Activated effector memory CD4-positive, alpha-beta T cell treated with anti-CD3 and anti-CD28 coated beads, Interleukin-2, amount 50 U/mL, for 16 hours (primary cell): Measurements from ENCODE around the gene INTS2.
"Not testable (repeated sequence)": the region's sequence is repeated elsewhere in the genome, so short reads cannot be mapped to it uniquely, and the experiment has no call there.

Experiments used
- DNase-seq: peaks from one replicate; pipeline ENCODE4 v3.0.0-alpha.2; 2020

The INTS2 gene, protein sequence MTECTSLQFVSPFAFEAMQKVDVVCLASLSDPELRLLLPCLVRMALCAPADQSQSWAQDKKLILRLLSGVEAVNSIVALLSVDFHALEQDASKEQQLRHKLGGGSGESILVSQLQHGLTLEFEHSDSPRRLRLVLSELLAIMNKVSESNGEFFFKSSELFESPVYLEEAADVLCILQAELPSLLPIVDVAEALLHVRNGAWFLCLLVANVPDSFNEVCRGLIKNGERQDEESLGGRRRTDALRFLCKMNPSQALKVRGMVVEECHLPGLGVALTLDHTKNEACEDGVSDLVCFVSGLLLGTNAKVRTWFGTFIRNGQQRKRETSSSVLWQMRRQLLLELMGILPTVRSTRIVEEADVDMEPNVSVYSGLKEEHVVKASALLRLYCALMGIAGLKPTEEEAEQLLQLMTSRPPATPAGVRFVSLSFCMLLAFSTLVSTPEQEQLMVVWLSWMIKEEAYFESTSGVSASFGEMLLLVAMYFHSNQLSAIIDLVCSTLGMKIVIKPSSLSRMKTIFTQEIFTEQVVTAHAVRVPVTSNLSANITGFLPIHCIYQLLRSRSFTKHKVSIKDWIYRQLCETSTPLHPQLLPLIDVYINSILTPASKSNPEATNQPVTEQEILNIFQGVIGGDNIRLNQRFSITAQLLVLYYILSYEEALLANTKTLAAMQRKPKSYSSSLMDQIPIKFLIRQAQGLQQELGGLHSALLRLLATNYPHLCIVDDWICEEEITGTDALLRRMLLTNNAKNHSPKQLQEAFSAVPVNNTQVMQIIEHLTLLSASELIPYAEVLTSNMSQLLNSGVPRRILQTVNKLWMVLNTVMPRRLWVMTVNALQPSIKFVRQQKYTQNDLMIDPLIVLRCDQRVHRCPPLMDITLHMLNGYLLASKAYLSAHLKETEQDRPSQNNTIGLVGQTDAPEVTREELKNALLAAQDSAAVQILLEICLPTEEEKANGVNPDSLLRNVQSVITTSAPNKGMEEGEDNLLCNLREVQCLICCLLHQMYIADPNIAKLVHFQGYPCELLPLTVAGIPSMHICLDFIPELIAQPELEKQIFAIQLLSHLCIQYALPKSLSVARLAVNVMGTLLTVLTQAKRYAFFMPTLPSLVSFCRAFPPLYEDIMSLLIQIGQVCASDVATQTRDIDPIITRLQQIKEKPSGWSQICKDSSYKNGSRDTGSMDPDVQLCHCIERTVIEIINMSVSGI

DNA sequence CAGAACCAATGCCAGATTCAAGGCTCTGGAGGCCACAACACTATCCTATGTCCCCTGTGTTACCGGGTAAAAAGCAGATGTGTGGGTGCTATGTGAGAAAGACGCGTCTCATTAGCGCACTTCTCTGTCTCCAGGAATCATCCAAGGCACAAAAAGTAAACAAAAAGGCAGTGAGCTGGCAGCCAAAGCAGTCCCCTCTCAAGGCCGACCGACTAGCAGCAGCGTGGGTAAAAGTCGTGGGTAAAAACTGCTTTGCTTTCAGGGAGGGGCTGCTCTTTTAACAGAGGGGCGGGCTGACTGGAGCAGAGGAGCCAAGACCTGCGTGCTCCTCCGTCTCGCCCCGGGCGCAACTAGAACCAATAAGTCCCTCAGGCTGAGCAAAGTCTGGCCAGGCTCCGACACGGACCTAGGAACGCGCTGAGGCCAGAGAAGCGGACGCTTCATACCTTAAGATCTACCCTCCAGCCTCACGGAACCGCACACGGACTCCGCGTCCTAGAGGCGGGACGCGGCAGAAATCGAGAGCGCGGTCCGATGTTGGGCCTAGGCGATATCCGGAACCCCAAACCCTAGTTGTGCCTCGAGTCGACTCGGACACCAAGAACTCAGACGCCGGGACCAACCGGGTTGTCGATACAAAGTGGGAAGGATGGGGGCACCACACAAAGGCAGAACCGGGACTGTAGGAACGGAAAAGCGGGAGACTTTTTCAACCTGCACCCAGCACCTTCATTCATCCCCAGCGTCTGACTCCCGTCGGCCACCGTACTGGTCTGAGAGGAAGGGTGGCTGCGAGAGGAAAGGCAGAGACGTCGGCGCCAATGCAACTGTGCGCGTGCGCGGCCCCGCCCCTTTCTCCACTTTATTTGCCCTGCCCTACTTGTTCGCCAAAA lies at the start of gene INTS2:
INTS2 (minus strand) TSS at position 775 of the 893 bp plus-strand sequence. CDS start 1,338 bp downstream, outside the sequence.
- DNase-seq = peak; percentile 98

DNA sequence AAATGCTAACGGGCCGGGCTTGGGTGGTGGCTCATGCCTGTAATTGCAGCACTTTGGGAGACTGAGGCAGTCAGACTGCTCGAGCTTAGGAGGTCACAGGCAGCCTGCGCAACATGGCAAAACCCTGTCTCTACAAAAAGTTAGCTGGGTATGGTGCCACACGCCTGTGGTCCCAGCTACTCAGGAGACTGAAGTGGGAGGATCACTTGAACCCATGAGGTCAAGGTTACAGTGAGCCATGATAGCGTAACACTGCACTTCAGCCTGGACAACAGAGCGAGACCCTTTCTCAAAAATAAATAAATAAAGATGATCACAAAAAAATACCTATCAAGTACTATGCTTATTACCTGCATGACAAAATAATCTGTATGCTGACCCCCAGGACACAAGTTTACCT lies 46.3 kb upstream of the INTS2 start:
- DNase-seq = no peak

DNA sequence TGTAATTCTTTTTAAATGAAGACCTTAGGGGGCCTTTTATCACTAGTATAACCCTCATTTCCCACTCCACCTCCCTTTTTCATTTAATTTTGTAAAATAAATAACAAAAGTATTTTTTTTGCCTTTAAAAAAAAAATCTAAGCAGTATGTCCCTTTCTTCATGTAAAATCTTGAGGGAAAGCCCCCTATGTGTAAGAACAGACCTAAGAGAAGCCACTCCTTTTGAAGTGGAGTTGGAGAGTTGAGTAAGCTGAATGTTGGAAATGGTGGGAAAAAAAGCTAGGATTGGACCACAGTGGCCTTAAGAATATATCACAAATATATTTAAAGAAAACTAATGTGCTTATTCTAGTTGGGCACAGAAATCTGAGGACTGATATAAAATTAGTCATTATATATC lies 44.5 kb upstream of the INTS2 start:
- DNase-seq = no peak

DNA sequence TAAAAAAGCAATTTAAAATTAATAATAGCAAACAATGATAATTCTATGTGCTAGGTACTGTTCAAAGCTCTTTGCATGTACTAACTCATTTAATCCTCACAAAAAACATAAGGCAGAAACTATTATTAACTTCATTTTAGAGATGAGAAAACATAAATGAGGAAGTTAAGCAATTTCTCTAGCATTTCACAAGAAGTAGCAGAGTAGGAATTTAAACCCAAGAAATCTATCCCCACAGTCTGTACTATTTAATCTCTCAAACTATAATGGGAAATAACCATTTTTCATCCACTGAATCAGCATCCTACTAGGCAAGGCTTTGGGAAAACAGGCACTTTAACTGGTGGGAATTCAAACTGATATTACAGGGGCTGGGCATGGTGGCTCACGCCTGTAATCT lies 42.2 kb upstream of the INTS2 start:
- no peak for DNase-seq

DNA sequence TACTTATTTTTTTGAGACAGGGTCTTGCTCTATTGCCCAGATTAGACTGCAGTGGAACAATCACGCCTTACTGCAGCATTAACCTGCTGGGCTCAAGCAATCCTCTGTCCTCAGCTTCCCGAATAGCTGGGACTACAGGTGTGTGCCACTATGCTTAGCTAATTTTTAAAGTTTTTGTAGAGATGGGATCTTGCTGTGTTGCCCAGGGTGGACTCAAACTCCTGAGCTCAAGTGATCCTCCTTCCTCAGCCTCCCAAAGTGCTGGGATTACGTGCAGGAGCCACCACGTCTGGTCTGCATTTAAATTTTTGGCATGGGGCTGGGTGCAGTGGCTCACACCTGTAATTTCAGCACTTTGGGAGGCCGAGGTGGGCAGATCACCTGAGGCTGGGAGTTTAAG lies 41.0 kb upstream of the INTS2 start:
- no peak for DNase-seq

DNA sequence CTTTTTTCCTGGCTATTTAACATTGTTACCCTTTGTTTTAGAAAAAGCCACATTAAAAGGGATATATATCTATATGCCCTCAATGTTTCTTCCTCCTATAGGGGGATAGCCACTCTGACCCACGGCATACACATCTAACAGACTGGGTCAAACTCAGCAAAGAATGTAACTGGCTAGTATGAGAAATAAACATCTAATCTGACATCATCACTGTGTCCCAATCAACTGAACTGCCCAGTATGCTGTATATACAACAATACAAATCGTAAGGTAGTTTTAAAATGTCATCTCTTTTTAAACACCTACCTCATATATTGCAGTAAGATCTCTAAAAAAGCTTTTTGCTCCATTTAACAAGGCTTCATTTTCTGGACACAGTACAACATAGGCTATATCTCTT lies 39.9 kb upstream of the INTS2 start:
- DNase-seq = no peak

DNA sequence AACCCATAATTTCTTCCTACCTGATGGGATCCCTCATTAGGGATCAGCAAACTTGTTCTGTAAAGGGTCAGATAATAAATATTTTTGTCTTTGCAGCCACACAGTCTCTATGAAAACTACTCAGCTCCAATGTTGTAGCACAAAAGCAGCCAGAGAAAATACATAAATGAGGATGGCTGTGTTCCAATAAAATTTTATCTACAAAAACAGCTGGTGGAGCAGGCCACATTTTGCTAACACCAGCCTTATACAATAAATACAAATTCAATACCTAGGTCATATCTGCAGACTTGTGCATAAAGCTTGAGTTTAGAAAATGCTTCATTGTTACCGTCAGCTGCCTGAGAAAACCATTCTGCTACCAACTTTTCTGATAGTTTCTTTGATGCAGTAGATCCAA lies 38.4 kb upstream of the INTS2 start:
- no peak for DNase-seq

DNA sequence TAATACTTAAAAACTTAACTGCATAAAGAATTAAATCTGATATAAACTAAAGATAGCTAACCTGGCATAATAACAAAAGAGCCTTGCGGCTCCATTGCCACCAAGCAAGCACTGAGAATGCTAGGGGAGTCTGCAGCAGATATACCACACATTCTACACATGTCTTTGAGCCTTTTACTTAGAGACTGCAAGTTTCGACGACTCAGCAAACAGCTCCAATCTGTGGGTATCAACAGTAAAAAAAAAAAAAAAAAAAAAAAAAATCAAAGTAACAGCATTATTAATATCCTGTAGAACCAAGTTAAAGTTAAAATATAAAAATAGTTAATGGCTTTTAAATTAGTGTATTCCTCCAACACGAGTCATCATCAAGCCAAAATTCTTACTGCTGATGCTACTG lies 27.8 kb upstream of the INTS2 start:
- no peak for DNase-seq

DNA sequence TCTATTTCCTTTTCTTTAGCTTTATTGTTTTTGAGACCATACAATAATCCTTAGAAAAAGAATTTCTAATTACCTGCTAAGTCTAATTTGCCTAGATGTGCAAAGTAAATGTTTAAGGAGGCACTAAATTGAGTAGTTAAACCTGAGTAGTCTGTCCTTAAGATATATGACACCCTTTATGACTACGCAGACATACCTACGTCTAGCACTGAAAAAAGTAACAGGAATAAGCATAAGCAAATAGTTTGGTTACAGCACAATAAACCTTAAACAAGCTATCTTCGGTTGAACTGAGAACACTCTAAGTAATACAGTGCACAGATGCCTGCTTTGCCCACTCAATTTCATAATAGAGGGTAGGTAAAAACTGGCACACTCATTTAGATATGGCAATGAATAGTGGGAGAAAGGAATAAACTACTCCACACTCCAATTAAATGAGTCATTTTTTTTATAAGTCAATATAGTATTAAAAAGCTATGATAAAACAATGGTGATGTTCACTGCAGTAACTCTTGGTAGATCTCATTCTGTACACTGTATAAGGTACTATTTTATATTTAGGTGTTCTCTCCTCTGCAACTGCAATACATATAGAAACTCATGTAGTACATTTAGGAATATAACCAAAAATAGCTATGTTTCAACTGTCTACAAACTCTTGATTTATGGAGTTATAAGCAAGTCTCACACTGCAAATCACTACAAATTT lies 19.7 kb upstream of the INTS2 start:
- DNase-seq = no peak

DNA sequence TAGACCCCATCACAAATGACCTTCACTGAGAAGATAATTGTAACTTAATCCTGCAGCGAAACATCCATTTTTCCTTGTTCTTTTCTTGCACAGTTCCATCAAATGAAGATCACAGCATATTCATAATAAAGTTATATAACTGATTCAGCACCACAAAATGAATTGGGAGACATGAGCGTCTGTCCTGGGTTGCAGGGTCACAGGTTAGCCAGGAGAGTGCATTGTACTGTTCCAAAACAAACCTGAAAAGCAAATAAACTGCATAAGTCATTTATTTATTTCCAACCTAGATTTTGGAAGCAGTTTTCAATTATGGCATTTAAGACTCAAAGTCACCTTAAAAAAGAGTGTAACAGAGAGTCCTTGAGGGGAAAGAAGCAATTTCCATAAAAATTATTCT lies 18.6 kb upstream of the INTS2 start:
- DNase-seq = no peak

DNA sequence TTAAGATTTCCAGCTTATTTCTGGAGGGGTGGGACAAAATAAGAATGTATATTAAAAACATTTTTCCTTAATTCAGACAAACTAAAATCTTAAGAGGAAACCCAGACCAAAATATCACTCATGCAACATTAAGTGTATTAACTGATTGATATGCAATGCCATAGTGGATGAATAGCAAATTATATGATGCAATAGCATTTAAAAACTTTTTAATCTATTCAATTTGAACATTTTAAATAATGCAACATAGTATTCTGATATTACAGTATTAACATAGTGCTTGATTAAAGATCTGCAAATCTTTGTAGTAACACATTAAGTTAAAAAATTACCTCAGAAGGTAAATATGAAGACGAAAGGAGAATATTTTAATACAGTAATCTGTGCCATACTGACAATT lies 15.3 kb upstream of the INTS2 start:
- DNase-seq = no peak

DNA sequence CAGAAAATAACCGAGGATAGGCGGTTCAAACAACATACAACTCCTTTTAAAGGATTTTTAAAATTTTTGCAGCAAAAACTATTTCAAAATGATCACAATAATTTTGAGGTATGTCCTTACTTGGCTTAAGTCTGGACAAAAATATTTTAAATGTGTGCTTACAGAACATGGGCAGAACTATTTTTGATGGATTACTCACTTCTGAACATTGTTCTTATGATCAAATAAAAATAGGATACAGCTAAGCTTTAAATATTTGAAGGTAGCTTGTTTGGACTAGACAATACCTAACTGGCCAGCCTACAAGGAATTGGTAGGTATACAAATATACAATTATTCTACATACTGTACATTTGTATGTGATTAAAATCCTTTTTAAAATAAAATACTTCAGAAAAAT lies 14.3 kb upstream of the INTS2 start:
- no peak for DNase-seq

DNA sequence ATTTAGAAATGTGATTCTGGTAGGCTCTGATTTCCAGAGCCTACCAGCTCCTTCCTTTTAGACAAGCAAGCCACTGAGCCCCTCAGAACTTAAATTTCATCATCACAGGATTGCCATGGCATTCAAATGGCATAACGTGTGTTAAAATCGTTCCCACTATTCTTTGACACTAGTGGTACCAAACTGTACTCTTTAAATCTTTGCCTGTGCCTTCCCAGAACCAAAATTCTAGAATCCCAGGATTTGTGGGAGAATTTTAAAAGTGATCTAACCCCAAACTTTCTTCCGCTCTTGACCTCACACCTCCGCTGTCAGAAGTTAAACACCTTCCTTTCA lies 287 bp upstream of the INTS2 start:
- no peak for DNase-seq

DNA sequence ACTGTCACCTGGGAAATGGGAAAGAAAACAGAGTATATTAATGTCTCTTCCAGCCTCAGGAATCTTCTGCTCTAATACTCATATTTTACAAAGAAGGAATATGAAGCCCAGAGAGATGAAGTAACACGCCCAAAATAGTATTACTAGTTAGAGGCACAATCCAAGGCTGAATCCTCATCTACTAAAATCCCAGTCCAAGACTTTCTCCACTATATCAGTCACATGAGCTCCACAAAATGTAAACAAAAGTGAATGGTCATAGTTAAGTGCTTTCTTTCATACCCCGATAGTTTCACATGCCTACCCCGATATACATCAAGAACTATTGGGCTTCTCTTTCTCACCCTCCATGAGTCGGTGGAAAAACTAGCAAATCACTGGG lies 965 bp downstream of the INTS2 start:
- DNase-seq = no peak

DNA sequence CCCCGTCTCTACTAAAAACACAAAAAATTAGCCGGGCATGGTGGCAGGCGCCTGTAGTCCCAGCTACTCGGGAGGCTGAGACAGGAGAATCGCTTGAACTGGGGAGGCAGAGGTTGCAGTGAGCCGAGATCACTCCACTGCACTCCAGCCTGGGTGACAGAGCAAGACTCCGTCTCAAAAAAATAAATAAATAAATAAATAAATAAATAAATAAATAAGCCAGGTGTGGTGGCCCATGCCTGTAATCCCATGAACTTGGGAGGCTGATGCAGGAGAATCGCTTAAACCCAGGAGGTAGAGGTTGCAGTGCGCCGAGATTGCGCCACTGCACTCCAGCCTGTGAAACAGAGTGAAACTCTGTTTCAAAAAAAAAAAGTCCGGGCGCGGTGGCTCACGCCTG lies 12.6 kb downstream of the INTS2 start:
- DNase-seq = not testable (repeated sequence)

DNA sequence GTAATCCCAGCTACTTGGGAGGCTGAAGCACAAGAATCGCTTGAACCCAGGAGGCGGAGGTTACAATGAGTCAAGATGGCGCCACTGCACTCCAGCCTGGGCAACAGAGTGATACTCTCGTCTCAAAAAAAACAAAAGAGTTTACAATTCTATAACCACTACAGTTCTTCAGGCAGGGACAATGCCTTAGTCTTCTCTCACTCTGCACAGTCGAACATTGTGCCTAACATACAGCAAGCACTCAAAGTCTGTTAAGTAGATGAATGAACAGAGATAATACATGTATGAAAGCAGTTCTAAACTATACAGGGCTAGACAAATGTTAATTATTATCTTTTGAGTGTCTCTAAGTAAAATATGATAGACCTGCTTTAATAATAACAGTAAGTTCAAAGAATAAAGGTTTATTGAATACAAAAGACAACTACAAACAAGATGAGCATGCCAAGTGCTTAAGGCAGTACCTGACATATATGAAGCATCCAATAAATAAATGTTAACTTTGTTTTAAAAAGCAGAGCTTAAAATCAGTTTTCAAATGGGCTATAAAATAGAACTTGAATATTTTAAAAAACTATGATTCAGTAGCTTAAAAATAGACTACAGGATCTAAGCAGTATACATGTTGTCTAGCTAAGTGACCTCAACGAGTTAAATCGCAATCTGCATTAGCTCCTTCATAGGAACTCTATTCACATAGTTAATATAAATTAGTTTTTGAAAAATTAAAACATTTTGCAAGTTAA lies 19.3 kb downstream of the INTS2 start:
- DNase-seq = no peak

DNA sequence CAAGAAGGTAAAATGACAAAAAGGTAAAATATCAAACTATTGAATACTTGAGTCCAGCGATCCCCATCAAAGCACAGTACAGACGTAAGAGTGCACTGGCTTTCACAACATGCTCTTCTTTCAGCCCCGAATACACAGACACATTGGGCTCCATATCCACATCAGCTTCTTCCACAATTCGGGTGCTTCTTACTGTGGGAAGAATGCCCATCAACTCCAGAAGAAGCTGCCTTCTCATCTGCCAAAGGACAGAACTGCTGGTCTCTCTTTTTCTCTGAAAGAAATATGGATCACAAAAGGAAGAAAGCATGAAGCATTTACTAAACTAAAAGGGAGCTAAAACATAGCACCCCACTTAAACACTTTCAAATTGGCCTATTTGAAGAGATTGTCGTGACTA lies 20.4 kb downstream of the INTS2 start:
- DNase-seq = no peak

DNA sequence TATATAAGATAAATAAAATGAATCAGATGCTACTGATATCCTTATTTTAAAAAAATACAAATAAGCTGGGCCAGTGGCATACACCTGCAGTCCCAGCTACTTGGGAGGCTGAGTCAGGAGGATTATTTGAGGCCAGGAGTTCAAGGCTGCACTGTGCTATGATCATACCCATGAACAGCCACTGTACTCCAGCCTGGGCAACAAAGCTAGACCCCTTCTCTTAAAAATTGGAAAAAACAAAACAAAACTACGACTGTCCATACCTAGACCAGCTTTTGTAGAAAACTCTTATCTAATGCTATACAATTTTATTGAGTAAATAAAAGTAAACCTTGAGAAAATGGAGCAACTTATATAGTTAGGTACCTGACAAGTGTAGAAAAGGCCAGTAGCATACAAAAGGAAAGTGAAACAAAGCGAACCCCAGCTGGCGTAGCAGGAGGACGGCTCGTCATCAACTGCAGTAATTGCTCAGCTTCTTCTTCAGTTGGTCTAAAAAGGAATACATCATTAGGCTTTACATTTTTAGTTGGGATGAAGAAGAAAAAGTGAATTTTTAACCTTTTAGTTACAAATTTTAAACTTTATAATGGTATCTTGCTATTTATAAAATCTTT lies 23.6 kb downstream of the INTS2 start:
- DNase-seq = peak; percentile 72

DNA sequence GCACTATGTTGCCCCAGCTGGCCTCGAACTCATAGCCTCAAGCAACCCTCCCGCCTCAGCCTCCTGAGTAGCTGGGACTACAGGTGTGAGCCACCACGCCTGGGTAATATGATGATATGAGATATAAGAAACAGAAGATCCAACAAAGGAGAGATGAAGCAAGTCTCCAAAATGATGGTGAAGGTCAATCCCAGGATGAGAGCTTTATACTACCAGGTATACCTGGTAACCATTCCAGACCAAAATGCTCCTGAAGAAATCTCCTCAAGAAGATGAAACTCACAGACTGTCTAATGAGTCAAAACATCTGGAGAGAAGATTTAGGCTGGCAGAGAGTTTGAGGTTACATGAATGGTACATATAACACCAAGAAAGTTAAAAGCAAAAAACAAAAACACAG lies 24.5 kb downstream of the INTS2 start:
- no peak for DNase-seq

DNA sequence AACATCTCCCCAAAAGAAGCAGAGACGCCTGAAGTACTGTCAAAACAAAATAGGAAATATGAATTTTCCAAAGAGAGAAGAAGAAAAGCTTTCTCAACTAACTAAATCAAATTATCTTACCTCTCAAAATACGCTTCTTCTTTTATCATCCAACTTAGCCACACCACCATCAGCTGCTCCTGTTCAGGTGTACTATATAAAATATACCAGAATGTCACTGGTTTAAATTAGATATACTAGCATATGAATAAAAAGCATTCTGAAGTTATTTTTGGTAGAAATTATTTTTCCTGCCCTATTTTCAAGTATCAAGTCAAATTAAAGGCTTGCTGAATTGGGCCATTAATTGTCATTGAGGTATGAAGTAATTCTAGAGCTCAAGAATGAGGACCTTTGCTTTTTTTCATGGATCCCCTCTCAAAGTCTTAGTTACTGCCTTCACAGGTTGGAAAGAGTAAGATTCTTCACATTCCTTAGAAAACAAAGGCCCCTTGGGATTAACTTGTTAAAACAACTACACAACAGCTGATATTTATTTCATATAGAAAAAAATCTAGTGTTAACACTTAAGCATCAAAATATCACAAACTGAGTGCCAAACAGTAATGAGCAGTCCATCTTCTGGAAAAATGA lies 30.1 kb downstream of the INTS2 start:
- DNase-seq = no peak
